Measurements from ENCODE around the gene MAP3K13.

Gene MAP3K13

DNA sequence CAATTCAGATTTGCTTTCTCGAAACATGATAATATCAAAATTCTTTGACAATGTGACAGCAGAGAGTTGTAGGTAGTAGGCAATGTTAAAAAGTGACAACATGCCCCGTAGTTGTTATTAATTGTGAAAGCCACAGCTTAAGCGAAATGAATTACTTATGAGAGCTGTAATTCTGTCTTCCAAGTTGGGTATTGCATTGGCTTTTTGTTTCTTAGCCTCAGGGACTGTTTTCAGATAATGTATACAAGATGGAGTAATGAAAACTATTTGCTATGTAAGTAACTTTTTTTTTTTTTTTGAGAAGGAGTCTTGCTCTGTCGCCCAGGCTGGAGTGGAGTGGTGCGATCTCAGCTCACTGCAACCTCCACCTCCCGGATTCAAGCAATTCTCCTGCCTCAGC, 43.1 kb upstream of the MAP3K13 start:
- Histone ChIP-seq H4K20me1 (ENCODE audit: insufficient read depth, low read length) (no peaks in the 10 kb centered on the region), H3K27ac (ENCODE audit: low read depth, low read length, poor library complexity, severe bottlenecking) (no peak overlapping the region), H3F3A (ENCODE audit: insufficient read depth, low read length) (no peaks in the 10 kb centered on the region), H3K4me3 (ENCODE audit: low read depth, low read length, poor library complexity, severe bottlenecking) (no peak overlapping the region), H3K4me1 (ENCODE audit: insufficient read depth, low read length, severe bottlenecking) (no peaks in the 10 kb centered on the region), H3K36me3 (ENCODE audit: insufficient read depth, low read length) (no peaks in the 10 kb centered on the region), H3K9me3 (ENCODE audit: low read length) (no peaks in the 10 kb centered on the region), H3K79me2 (ENCODE audit: insufficient read depth, low read length) (no peaks in the 10 kb centered on the region), H3K9me2 (ENCODE audit: low read depth, low read length) (no peaks in the 10 kb centered on the region), H3K9ac (ENCODE audit: low read length) (no peak overlapping the region), H3K27me3 (ENCODE audit: insufficient read depth, low read length) (no peaks in the 10 kb centered on the region), H2AFZ (ENCODE audit: low read length) (no peak overlapping the region), H3K4me2 (ENCODE audit: low read length) (no peak overlapping the region)
- TF ChIP-seq CTCF (IDR thresholded peaks at IDR 0.05; ENCODE audit: low read length): no peak
- no peak for TF ChIP-seq EZH2 (IDR thresholded peaks at IDR 0.05; ENCODE audit: borderline replicate concordance, low read length)

- H3K4me1 ChIP-seq (ENCODE audit: insufficient read depth, low read length, severe bottlenecking): no peaks in the 10 kb centered on the region
- no peak overlapping the region for H3K4me2 ChIP-seq (ENCODE audit: low read length)
- no peak overlapping the region for H3K9ac ChIP-seq (ENCODE audit: low read length)
- H3K9me3 ChIP-seq (ENCODE audit: low read length): no peaks in the 10 kb centered on the region
- H3K27me3 ChIP-seq (ENCODE audit: insufficient read depth, low read length): no peaks in the 10 kb centered on the region
- H3K27ac ChIP-seq (ENCODE audit: low read depth, low read length, poor library complexity, severe bottlenecking): no peak overlapping the region
- H3K36me3 ChIP-seq (ENCODE audit: insufficient read depth, low read length): no peaks in the 10 kb centered on the region
- no peaks in the 10 kb centered on the region for H3K9me2 ChIP-seq (ENCODE audit: low read depth, low read length)
- H3K4me3 ChIP-seq (ENCODE audit: low read depth, low read length, poor library complexity, severe bottlenecking): no peak overlapping the region
- H3K79me2 ChIP-seq (ENCODE audit: insufficient read depth, low read length): no peaks in the 10 kb centered on the region
- no peak overlapping the region for H2AFZ ChIP-seq (ENCODE audit: low read length)
- TF ChIP-seq EZH2 (IDR thresholded peaks at IDR 0.05; ENCODE audit: borderline replicate concordance, low read length) (no peak), CTCF (IDR thresholded peaks at IDR 0.05; ENCODE audit: low read length) (no peak)
- H4K20me1 ChIP-seq (ENCODE audit: insufficient read depth, low read length): no peaks in the 10 kb centered on the region
- no peaks in the 10 kb centered on the region for H3F3A ChIP-seq (ENCODE audit: insufficient read depth, low read length)
These were observed 42.0 kb upstream of the MAP3K13 start for GRCh38 chr3:185320949-185321348.

DNA sequence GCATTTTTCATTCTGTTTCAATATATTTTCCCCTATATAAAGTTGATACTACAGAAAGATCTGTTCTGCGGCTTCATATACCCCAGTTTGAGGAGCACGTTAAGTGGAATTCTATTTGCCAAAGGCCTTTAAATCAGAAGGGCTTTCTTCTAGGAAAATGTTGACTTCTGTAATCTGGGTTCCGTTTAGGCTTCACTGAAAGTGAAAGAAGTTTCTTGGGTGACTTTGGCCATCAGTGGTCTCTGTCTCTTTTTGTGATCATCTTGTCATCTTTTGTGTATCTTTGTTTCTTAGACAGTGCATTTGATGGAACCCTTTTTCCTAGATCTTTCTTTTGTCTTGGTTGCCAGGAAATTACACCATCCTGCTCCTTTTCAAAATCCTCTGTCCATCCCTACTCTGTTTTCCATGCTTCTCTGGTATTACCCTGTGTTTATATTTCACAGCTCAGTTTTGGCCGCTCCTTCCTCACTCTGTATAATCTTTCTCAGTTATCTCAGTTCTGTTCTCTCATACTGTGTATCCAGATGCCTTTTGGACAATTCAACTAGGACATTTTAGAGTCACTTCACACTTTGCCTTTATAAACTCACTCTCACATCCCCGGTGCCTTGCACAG, 40.7 kb upstream of the MAP3K13 start:
- Histone ChIP-seq H3K4me3 (ENCODE audit: low read depth, low read length, poor library complexity, severe bottlenecking) (no peak overlapping the region), H4K20me1 (ENCODE audit: insufficient read depth, low read length) (no peaks in the 10 kb centered on the region), H2AFZ (ENCODE audit: low read length) (no peak overlapping the region)

More for the DNA sequence above, 40.7 kb upstream of the MAP3K13 start:
- no peaks in the 10 kb centered on the region for H3K27me3 ChIP-seq (ENCODE audit: insufficient read depth, low read length)
- no peaks in the 10 kb centered on the region for H3K79me2 ChIP-seq (ENCODE audit: insufficient read depth, low read length)
- no peaks in the 10 kb centered on the region for H3K36me3 ChIP-seq (ENCODE audit: insufficient read depth, low read length)
- H3F3A ChIP-seq (ENCODE audit: insufficient read depth, low read length): no peaks in the 10 kb centered on the region
- no peak for TF ChIP-seq EZH2 (IDR thresholded peaks at IDR 0.05; ENCODE audit: borderline replicate concordance, low read length)
- TF ChIP-seq CTCF (IDR thresholded peaks at IDR 0.05; ENCODE audit: low read length): no peak
- no peaks in the 10 kb centered on the region for H3K9me2 ChIP-seq (ENCODE audit: low read depth, low read length)
- no peaks in the 10 kb centered on the region for H3K9me3 ChIP-seq (ENCODE audit: low read length)
- no peak overlapping the region for H3K4me2 ChIP-seq (ENCODE audit: low read length)
- H3K27ac ChIP-seq (ENCODE audit: low read depth, low read length, poor library complexity, severe bottlenecking): no peak overlapping the region
- H3K9ac ChIP-seq (ENCODE audit: low read length): no peak overlapping the region
- no peaks in the 10 kb centered on the region for H3K4me1 ChIP-seq (ENCODE audit: insufficient read depth, low read length, severe bottlenecking)
